ENCODE measurements around the gene ADSS2. TPM values are rescaled to one million over a fixed set of nuclear protein-coding genes. Genes with fewer than 3 reads are reported as not detected.

Gene ADSS2
- total RNA-seq, 4 donors from 2014 or later, result 8.7 to 51.5 (median 40.4) TPM

DNA sequence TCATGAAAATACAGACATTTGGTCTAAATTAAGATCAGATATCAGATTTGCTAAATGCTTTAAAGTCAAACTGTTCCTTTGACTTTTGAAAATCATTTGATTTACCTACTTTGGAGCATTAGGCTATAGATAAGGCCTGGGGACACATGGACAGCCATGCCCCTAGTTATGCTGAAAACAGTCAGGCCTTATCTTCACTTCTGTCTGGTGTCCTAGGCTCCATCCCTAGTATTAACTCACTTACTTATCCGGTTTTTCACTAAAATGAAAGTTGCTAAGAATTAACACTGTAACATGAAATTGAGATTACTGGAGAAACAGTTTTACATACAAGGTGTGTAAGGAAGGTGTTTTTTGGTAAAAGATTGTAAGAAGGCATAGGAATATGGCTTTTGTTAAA, 4.9 kb upstream of the ADSS2 start:
- Histone ChIP-seq H3K27ac (no peak overlapping the region), H3K4me1 (no peaks in the 10 kb centered on the region), H3K36me3 (no peaks in the 10 kb centered on the region), H3K27me3 (no peaks in the 10 kb centered on the region), H3K4me3 (no peak overlapping the region), H3K9me3 (no peaks in the 10 kb centered on the region)
- TF ChIP-seq, protein P1, sequence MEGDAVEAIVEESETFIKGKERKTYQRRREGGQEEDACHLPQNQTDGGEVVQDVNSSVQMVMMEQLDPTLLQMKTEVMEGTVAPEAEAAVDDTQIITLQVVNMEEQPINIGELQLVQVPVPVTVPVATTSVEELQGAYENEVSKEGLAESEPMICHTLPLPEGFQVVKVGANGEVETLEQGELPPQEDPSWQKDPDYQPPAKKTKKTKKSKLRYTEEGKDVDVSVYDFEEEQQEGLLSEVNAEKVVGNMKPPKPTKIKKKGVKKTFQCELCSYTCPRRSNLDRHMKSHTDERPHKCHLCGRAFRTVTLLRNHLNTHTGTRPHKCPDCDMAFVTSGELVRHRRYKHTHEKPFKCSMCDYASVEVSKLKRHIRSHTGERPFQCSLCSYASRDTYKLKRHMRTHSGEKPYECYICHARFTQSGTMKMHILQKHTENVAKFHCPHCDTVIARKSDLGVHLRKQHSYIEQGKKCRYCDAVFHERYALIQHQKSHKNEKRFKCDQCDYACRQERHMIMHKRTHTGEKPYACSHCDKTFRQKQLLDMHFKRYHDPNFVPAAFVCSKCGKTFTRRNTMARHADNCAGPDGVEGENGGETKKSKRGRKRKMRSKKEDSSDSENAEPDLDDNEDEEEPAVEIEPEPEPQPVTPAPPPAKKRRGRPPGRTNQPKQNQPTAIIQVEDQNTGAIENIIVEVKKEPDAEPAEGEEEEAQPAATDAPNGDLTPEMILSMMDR (IDR thresholded peaks at IDR 0.05), result no peak
- TF ChIP-seq POLR2A (IDR thresholded peaks at IDR 0.05), result no peak
- no peak for DNase-seq
- intact Hi-C loops (cut with DNase I; ENCODE audit: low total_unique reads), result no loop called here

- Histone ChIP-seq H3K27me3 (no peaks in the 10 kb centered on the region), H3K4me1 (peaks cover 6 to 9% of the 10 kb centered on the region in 2 donors), H3K4me3 (no peak overlapping the region), H3K36me3 (no peaks in the 10 kb centered on the region), H3K27ac (no peak overlapping the region), H3K9me3 (no peaks in the 10 kb centered on the region)
- DNase-seq, result no peak
- TF ChIP-seq, protein P1 (IDR thresholded peaks at IDR 0.05), result no peak
- intact Hi-C loops (cut with DNase I; ENCODE audit: low total_unique reads), result no loop called here
Observed at GRCh38 chr1:244454412-244454811, 2.7 kb upstream of the ADSS2 start.

GRCh38 chr1:244451951-244452795, 464 bp upstream of the ADSS2 start:
- TF ChIP-seq, protein P1 (IDR thresholded peaks at IDR 0.05), result peak; percentile 49 to 66 (median 58)
- no peak for TF ChIP-seq POLR2A (IDR thresholded peaks at IDR 0.05)
- H3K9me3 ChIP-seq, result no peaks in the 10 kb centered on the region
- H3K4me3 ChIP-seq, result peak overlapping the region; percentile 60 to 98
- DNase-seq, result peak; percentile 99 to 100
- H3K4me1 ChIP-seq, result peaks cover 9 to 12% of the 10 kb centered on the region in 2 donors
- H3K27me3 ChIP-seq, result no peaks in the 10 kb centered on the region
- no peaks in the 10 kb centered on the region for H3K36me3 ChIP-seq
- peak overlapping the region; percentile 85 to 93 for H3K27ac ChIP-seq
- intact Hi-C loops (cut with DNase I; ENCODE audit: low total_unique reads), result no loop called here

DNA sequence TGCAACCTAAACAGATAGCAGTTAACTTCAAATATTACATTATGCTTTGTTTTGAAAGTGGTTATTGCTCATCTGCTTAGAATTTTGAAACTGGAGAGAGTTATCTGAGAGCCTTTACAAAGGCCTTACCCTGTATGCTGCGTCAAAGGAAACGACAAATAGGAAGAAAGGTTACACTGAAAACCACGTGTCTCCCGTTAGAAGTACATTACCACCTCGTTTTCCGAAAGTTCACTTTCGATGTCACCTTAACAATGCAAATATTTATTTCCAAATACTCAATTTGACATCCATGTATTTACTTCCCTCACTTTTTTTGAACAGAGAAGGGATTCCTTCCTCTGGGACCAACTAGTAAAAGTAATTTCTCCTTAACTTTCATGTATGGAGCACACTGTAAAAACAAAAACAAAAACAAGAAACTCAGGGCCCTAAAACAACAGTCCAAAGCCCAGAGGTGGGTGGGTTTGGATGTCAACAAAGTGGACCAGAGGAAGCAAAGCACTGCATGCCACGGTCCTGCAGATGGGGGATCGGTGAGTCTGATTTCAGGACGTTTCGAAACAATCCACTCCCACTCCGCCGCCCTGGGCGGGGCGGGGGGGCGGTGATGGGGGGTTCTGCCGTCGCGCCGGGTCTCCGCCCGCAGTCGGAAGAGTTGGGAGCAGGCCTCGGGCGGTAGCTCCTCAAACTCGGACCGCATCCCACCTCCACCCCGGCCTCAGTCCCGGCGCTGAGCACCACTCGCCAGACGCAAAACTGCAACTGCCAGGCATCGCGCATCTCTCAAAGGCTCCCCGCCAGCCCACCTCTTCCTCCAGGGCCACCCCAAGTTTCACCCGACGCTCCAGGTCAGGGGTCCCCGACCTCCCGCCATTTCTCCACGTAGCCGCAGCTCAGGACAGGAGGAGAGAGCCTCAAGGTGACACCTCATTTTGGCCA, 841 bp downstream of the ADSS2 start:
- peak overlapping the region; percentile 60 to 98 for H3K4me3 ChIP-seq

More for the DNA sequence above, 841 bp downstream of the ADSS2 start:
- TF ChIP-seq, protein P1 (IDR thresholded peaks at IDR 0.05), result peak in 1 of 4 experiments; percentile 9
- no peak for TF ChIP-seq POLR2A (IDR thresholded peaks at IDR 0.05)
- H3K27me3 ChIP-seq, result no peaks in the 10 kb centered on the region
- peak overlapping the region; percentile 85 to 93 for H3K27ac ChIP-seq
- no peaks in the 10 kb centered on the region for H3K9me3 ChIP-seq
- intact Hi-C loops (cut with DNase I; ENCODE audit: low total_unique reads), result no loop called here
- peak; percentile 56 to 74 for DNase-seq
- H3K36me3 ChIP-seq, result no peaks in the 10 kb centered on the region
- H3K4me1 ChIP-seq, result peaks cover 9 to 12% of the 10 kb centered on the region in 2 donors
